SW480 (cell line): ENCODE measurements around the gene ANO6.

Experiments
- DNase-seq: peaks from one replicate; pipeline ENCODE4 v3.0.0-alpha.2; 2016; ENCODE audit warnings: low spot score

ANO6 gene

GRCh38 chr12:45406988-45407850 is 191.3 kb downstream of the ANO6 start:
- DNase-seq = no peak

GRCh38 chr12:45407981-45408728 is 192.3 kb downstream of the ANO6 start:
- no peak for DNase-seq

GRCh38 chr12:45408729-45409114 is 192.8 kb downstream of the ANO6 start:
- no peak for DNase-seq

- DNase-seq = no peak
These were observed 194.1 kb downstream of the ANO6 start for GRCh38 chr12:45409966-45410365.

GRCh38 chr12:45411626-45412025 is 195.7 kb downstream of the ANO6 start:
- DNase-seq = no peak

- DNase-seq = peak; percentile 79
These were observed 199.5 kb downstream of the ANO6 start for GRCh38 chr12:45415393-45415817.

GRCh38 chr12:45416126-45416525 is 200.2 kb downstream of the ANO6 start:
- no peak for DNase-seq

- DNase-seq = no peak
These were observed 202.6 kb downstream of the ANO6 start for GRCh38 chr12:45418520-45418919.

GRCh38 chr12:45419317-45419814 is 203.5 kb downstream of the ANO6 start:
- DNase-seq = no peak

- DNase-seq = no peak
These were observed 205.8 kb downstream of the ANO6 start for GRCh38 chr12:45421736-45422135.

- no peak for DNase-seq
These were observed 208.0 kb downstream of the ANO6 start for GRCh38 chr12:45423931-45424330.

GRCh38 chr12:45425426-45425825 is 209.5 kb downstream of the ANO6 start:
- DNase-seq = no peak

- no peak for DNase-seq
These were observed 210.4 kb downstream of the ANO6 start for GRCh38 chr12:45426294-45426693.

- DNase-seq = no peak
These were observed 211.1 kb downstream of the ANO6 start for GRCh38 chr12:45427042-45427441.

GRCh38 chr12:45429831-45430230 is 213.9 kb downstream of the ANO6 start:
- no peak for DNase-seq

- no peak for DNase-seq
These were observed 215.2 kb downstream of the ANO6 start for GRCh38 chr12:45431126-45431525.

GRCh38 chr12:45432710-45433109 is 216.8 kb downstream of the ANO6 start:
- DNase-seq = no peak

- no peak for DNase-seq
These were observed 217.6 kb downstream of the ANO6 start for GRCh38 chr12:45433441-45433868.

GRCh38 chr12:45434094-45434493 is 218.2 kb downstream of the ANO6 start:
- DNase-seq = no peak

- DNase-seq = no peak
These were observed 220.2 kb downstream of the ANO6 start for GRCh38 chr12:45435945-45436710.

GRCh38 chr12:45439039-45439438 is 223.1 kb downstream of the ANO6 start:
- no peak for DNase-seq

- no peak for DNase-seq
These were observed 230.1 kb downstream of the ANO6 start for GRCh38 chr12:45446013-45446412.
